Renal pelvis (tissue), 4 donors: ENCODE data around the gene MALL. TPM values are rescaled to one million over a fixed set of nuclear protein-coding genes. Genes with fewer than 3 reads are reported as not detected.
A peak's percentile ranks its signal among the peaks of the same experiment; 100 is the strongest.
"Not testable (repeated sequence)": the region's sequence is repeated elsewhere in the genome, so short reads cannot be mapped to it uniquely, and the experiment has no call there.

Experiments used
- DNase-seq: peaks from one replicate; pipeline ENCODE4 v3.0.0-alpha.2; 2013
- polyA plus RNA-seq, 3 donors: library from polyadenylated mRNA; unstranded; fragments of 120-200 nt; gene quantifications; one replicate each; pipeline ENCODE4 v1.2.1, GENCODE V29; 2013; ENCODE audit not compliant: insufficient read length in 3 of 3

Gene MALL
- polyA plus RNA-seq, 3 donors = 13.4 to 16.0 (median 14.4) TPM

DNA sequence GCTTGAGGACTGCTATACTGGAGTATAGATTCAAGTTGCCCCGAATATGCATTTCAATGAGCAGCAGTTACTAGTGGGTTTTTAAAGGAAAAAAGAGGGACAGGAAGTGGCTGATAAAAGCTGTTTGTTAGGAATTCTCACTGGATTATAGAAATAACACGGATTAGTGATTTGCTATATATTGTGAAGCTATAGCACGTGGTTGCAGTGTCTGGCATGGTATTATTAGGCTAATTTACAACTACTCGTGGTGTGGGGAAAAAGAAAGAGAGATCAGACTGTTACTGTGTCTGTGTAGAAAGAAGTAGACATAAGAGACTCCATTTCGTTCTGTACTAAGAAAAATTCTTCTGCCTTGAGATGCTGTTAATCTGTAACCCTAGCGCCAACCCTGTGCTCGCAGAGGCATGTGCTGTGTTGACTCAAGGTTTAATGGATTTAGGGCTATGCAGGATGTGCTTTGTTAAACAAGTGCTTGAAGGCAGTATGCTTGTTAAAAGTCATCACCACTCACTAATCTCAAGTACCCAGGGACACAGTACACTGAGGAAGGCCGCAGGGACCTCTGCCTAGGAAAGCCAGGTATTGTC lies 59.7 kb downstream of the MALL start:
- not testable (repeated sequence) for DNase-seq

GRCh38 chr2:110054521-110055407 lies 60.9 kb downstream of the MALL start:
- DNase-seq = peak; percentile 29

DNA sequence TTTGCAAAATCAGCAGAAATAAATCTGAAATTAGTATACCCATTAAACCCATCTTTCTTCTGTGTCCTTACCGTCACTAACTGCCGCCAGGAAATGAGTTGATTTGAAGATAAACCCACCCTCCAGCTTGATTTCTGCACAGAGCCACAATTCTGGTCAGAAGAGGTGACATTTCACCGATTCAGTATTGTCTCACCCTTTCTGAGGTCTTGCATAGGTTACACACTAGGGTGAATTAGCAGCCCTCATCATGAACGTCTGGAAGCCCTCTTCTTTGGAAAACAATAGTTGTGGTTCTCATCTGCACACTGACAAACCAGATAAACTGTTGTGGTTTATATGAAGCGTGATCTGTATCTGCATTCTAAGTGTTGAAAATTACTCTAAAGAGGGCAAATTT lies 61.9 kb downstream of the MALL start:
- DNase-seq = not testable (repeated sequence)

GRCh38 chr2:110052166-110052565 lies 63.5 kb downstream of the MALL start:
- not testable (repeated sequence) for DNase-seq

DNA sequence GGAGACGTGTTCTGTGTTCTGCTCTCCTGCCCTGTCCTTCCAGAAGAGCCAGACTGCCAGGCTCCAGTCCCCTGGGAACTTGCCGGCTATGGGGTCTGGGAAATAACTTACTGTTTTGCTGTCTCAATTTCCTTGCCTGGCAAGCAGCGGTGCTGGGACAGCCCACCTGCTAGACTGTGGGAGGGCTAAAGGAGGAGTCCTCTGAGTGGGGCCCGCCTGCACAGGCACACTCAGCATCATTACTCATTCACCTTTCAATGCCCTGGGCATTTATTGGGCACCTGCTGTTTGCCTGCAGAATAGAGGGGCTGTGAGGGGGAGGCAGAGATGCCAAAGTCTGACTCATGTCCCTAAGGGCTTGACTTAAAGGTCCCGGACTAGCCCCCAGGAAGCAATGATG lies 65.4 kb downstream of the MALL start:
- not testable (repeated sequence) for DNase-seq

- not testable (repeated sequence) for DNase-seq
Observed at GRCh38 chr2:110049769-110050168, 65.9 kb downstream of the MALL start.

- not testable (repeated sequence) for DNase-seq
Observed at GRCh38 chr2:110048255-110049197, 67.1 kb downstream of the MALL start.

DNA sequence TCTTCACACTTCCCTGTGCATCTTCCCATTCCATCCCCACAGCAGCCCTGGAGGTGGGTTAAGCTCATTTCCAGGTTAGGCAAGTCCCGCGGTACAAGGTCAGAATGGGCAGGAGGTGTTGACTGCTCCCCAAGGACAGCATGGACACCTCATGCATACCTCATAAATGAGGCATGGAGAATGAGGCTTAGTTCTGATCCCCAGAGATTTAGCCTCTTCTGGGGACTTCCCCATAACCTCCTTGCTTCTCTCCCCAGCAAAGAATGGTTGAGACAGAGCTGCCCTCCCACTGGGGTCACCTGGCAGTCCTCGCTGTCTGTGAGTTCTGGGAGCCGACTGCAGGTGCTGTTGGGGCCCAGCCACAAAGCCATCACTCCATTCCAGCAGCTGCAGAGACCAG lies 68.4 kb downstream of the MALL start:
- not testable (repeated sequence) for DNase-seq

DNA sequence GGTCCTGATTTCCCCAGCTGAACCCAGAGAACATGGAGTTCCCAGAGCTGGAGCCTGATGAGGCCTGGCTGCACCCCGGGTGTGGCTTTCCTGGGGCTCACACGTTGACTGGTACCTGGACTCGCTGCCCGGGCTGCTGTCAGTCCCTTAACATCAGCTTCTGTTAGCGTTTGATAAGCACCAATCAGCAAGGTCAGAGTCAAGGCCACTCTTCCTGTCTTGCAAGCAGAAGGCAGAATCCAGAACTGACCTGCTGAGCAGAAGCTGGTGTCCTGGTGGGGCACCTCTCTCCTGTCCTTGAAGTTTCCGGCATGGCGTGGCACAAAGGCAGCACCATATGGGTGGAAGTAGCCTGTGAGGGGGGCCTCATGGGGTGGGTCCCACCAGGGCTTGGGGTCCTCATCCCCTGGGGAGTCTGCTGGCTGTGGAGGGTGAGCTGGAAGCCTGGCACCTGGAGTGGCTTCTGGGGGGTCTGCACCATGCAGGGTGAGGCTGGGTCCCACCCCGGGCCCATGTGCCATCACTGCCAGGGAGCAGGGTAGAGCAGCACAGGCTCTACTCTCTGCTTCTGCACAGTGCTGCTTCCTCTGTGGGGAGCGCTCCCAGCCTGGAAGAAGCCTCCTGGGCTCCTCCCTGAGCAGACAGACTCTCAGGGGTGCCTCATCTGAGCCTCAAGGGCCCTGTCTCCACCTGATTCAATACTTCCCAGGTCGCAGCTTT lies 73.5 kb downstream of the MALL start:
- DNase-seq = not testable (repeated sequence)

DNA sequence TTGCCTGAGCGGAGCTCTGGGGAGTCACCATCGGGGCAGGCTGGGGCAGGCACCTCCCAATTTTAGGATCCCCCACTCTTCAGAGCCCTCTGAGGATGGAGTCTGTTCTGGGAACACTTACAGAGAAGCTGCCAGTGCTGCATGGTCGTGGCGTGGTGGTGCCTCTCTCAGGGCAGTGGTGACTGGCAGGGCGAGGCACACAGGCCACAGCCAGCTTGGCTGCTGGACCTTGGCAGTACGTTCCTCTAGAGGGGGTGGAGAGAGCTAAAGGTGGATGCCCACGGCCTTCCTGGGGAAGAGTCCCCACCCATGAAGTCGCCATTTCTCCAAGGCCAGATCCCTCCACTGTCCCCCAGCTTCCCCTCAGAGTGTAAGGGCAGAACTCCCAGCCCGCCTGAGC lies 78.3 kb downstream of the MALL start:
- not testable (repeated sequence) for DNase-seq

- DNase-seq = not testable (repeated sequence)
Observed at GRCh38 chr2:110035384-110035783, 80.2 kb downstream of the MALL start.

GRCh38 chr2:110034935-110035334 lies 80.7 kb downstream of the MALL start:
- DNase-seq = not testable (repeated sequence)

Other genes with a start within 250 kb of the MALL start
- gene LIMS3, start 217.1 kb downstream of the MALL start, polyA plus RNA-seq = 1 to 10 TPM; 1.4 to 5.3 (median 4.0) TPM
- gene NPHP1, start 89.2 kb upstream of the MALL start, polyA plus RNA-seq = 10 to 100 TPM; 13.4 to 25.2 (median 20.8) TPM
- gene MTLN, start 96.7 kb upstream of the MALL start, polyA plus RNA-seq = 10 to 100 TPM; 16.7 to 22.0 (median 21.9) TPM